ENCODE results near the gene EOMES.

GRCh38 chr3:27681249-27681748 lies 40.8 kb downstream of the EOMES start:
- TF ChIP-seq CTCF (IDR thresholded peaks at IDR 0.05; ENCODE audit: poor library complexity) (peak; percentile 73), EZH2phosphoT487 (IDR thresholded peaks at IDR 0.05; ENCODE audit: low read depth, severe bottlenecking, unreplicated experiment) (no peak)

Data from hepatocyte (in vitro differentiated cells).